ENCODE results near the gene UBAP1.
"Not testable (repeated sequence)": the region's sequence is repeated elsewhere in the genome, so short reads cannot be mapped to it uniquely, and the experiment has no call there.

Gene UBAP1

GRCh38 chr9:34178436-34179212 is at the start of gene UBAP1:
Gene UBAP1 (plus strand): TSS chr9:34179043. CDS start chr9:34220915, 41,872 bp downstream.
- peak; percentile 98 for DNase-seq (ENCODE audit: low read depth)

GRCh38 chr9:34131571-34131970 is 47.3 kb upstream of the UBAP1 start:
- no peak for DNase-seq (ENCODE audit: low read depth)

- DNase-seq (ENCODE audit: low read depth), result no peak
Observed at GRCh38 chr9:34133436-34133949, 45.4 kb upstream of the UBAP1 start.

- no peak for DNase-seq (ENCODE audit: low read depth)
Observed at GRCh38 chr9:34134521-34134920, 44.3 kb upstream of the UBAP1 start.

- DNase-seq (ENCODE audit: low read depth), result not testable (repeated sequence)
Observed at GRCh38 chr9:34138644-34139043, 40.2 kb upstream of the UBAP1 start.

GRCh38 chr9:34139477-34140146 is 39.2 kb upstream of the UBAP1 start:
- DNase-seq (ENCODE audit: low read depth), result peak; percentile 92

- DNase-seq (ENCODE audit: low read depth), result peak; percentile 26
Observed at GRCh38 chr9:34140853-34141252, 38.0 kb upstream of the UBAP1 start.

- DNase-seq (ENCODE audit: low read depth), result no peak
Observed at GRCh38 chr9:34143116-34143515, 35.7 kb upstream of the UBAP1 start.

GRCh38 chr9:34145165-34145564 is 33.7 kb upstream of the UBAP1 start:
- peak; percentile 28 for DNase-seq (ENCODE audit: low read depth)

GRCh38 chr9:34151398-34151797 is 27.4 kb upstream of the UBAP1 start:
- DNase-seq (ENCODE audit: low read depth), result no peak

- peak; percentile 7 for DNase-seq (ENCODE audit: low read depth)
Observed at GRCh38 chr9:34154057-34154456, 24.8 kb upstream of the UBAP1 start.

GRCh38 chr9:34157318-34157717 is 21.5 kb upstream of the UBAP1 start:
- peak; percentile 15 for DNase-seq (ENCODE audit: low read depth)

- no peak for DNase-seq (ENCODE audit: low read depth)
Observed at GRCh38 chr9:34157898-34158297, 20.9 kb upstream of the UBAP1 start.

GRCh38 chr9:34158362-34158869 is 20.4 kb upstream of the UBAP1 start:
- DNase-seq (ENCODE audit: low read depth), result peak; percentile 89

- peak; percentile 71 for DNase-seq (ENCODE audit: low read depth)
Observed at GRCh38 chr9:34163434-34163833, 15.4 kb upstream of the UBAP1 start.

- DNase-seq (ENCODE audit: low read depth), result no peak
Observed at GRCh38 chr9:34169125-34169524, 9.7 kb upstream of the UBAP1 start.

- no peak for DNase-seq (ENCODE audit: low read depth)
Observed at GRCh38 chr9:34170237-34170991, 8.4 kb upstream of the UBAP1 start.

- DNase-seq (ENCODE audit: low read depth), result no peak
Observed at GRCh38 chr9:34171753-34172535, 6.9 kb upstream of the UBAP1 start.

GRCh38 chr9:34176089-34176488 is 2.8 kb upstream of the UBAP1 start:
- no peak for DNase-seq (ENCODE audit: low read depth)

GRCh38 chr9:34177593-34178435 is 1.0 kb upstream of the UBAP1 start:
- no peak for DNase-seq (ENCODE audit: low read depth)
